HFFc6 (cell line): ENCODE results near the gene FAM174C. TPM values are rescaled to one million over a fixed set of nuclear protein-coding genes. Genes with fewer than 3 reads are reported as not detected.

Source experiments
- DNase-seq: peaks from one replicate; pipeline ENCODE4 v3.0.0-alpha.2; 2018
- H3K27ac Mint-ChIP-seq: 2 replicates; pipeline ENCODE4 v1.8.0; 2020; ENCODE audit warnings: mild to moderate bottlenecking, mixed read lengths
- H3K27me3 Mint-ChIP-seq: 2 replicates; pipeline ENCODE4 v1.8.0; 2021; ENCODE audit warnings: mild to moderate bottlenecking, moderate library complexity, mixed read lengths; ENCODE audit not compliant: insufficient read depth
- H3K36me3 Mint-ChIP-seq: 2 replicates; pipeline ENCODE4 v1.8.0; 2021; ENCODE audit warnings: low read depth, mixed read lengths
- H3K4me1 Mint-ChIP-seq: 2 replicates; pipeline ENCODE4 v1.8.0; 2020; ENCODE audit warnings: low read depth, mixed read lengths
- H3K4me3 Mint-ChIP-seq: 2 replicates; pipeline ENCODE4 v1.8.0; 2020; ENCODE audit warnings: mild to moderate bottlenecking, moderate library complexity, mixed read lengths
- H3K9me3 Mint-ChIP-seq: 2 replicates; pipeline ENCODE4 v1.8.0; 2020; ENCODE audit warnings: mild to moderate bottlenecking, mixed read lengths
- total RNA-seq, 6 experiments: library from RNA; stranded (reverse); fragmentation: NEBNext Ultra II Directional; extraction: Animal tissue kit (Norgen Biotek cat#: 25700); gene quantifications; 2 replicates in 1 of 6; 3 replicates in 5 of 6; pipeline ENCODE4 v1.2.3, GENCODE V29; 2021
- TF ChIP-seq, protein P1 (sequence below): fragments of 200-600 bp; sonication (generic); IDR thresholded peaks from 2 replicates; pipeline ENCODE4 v1.5.0; 2021; ENCODE audit warnings: antibody characterized with exemption, mild to moderate bottlenecking

The FAM174C gene
- total RNA-seq, 6 experiments from 2014 or later: 54.2 to 77.6 (median 63.8) TPM

DNA sequence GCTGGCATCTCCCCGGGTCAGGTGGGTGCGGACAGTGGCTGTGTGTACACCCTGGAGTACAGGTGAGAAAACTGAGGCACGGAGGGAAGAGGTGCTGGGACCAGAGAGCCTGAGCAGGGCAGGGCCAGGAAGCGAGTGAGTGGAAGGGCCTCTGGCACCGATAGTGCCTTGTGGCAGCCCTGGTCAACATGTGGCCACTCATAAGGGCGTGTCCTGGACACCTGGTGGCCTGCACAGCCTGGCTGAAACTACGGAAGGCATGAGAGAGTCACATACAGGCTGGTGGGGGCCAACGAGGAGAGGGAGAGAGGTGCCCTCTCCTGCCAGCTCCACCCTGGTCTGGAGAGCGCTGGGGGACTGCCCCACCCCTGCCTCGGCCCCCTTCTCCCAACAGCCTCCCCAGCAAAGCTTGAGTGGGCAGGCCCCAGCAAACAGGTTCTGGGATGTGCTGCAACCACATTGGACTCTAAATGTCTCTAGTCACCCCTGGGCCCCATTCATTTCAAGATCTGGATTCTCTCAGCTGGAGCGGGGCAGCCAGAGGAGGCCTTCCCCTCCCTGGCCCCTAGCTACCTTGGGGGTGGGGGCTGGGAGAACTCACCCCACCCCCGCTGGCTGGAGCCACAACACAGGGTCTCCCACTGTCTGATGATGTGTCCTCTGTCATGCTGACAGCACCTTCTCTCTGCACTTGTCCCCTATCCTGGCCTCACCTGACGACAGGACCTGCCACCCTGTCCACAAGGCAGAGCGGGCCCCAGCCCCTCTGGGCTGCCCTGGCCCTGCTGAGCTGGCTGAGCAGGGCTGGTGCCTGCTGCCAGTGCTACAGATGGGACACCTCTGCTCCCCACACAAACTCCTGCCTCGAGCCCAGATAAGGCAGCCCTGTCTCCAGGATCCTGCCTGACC lies 43.3 kb upstream of the FAM174C start:
- Mint-ChIP-seq H3K36me3 (no peaks in the 10 kb centered on the region), H3K27me3 (peaks cover 3% of the 10 kb centered on the region), H3K27ac (peak overlapping the region; percentile 58), H3K9me3 (no peaks in the 10 kb centered on the region), H3K4me1 (peaks cover 6% of the 10 kb centered on the region; the same call in 1 of the 2 replicates), H3K4me3 (no peak overlapping the region; the same call in 1 of the 2 replicates)
- no peak for DNase-seq
- TF ChIP-seq, protein P1, sequence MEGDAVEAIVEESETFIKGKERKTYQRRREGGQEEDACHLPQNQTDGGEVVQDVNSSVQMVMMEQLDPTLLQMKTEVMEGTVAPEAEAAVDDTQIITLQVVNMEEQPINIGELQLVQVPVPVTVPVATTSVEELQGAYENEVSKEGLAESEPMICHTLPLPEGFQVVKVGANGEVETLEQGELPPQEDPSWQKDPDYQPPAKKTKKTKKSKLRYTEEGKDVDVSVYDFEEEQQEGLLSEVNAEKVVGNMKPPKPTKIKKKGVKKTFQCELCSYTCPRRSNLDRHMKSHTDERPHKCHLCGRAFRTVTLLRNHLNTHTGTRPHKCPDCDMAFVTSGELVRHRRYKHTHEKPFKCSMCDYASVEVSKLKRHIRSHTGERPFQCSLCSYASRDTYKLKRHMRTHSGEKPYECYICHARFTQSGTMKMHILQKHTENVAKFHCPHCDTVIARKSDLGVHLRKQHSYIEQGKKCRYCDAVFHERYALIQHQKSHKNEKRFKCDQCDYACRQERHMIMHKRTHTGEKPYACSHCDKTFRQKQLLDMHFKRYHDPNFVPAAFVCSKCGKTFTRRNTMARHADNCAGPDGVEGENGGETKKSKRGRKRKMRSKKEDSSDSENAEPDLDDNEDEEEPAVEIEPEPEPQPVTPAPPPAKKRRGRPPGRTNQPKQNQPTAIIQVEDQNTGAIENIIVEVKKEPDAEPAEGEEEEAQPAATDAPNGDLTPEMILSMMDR: no peak

- Mint-ChIP-seq H3K4me3 (no peak overlapping the region; the same call in 1 of the 2 replicates), H3K27ac (peak overlapping the region; percentile 58), H3K4me1 (peaks cover 6% of the 10 kb centered on the region; the same call in 1 of the 2 replicates), H3K9me3 (no peaks in the 10 kb centered on the region), H3K36me3 (no peaks in the 10 kb centered on the region), H3K27me3 (peaks cover 3% of the 10 kb centered on the region)
- DNase-seq: no peak
- TF ChIP-seq, protein P1: no peak
Measured at GRCh38 chr19:1232652-1233072, 42.7 kb upstream of the FAM174C start.

DNA sequence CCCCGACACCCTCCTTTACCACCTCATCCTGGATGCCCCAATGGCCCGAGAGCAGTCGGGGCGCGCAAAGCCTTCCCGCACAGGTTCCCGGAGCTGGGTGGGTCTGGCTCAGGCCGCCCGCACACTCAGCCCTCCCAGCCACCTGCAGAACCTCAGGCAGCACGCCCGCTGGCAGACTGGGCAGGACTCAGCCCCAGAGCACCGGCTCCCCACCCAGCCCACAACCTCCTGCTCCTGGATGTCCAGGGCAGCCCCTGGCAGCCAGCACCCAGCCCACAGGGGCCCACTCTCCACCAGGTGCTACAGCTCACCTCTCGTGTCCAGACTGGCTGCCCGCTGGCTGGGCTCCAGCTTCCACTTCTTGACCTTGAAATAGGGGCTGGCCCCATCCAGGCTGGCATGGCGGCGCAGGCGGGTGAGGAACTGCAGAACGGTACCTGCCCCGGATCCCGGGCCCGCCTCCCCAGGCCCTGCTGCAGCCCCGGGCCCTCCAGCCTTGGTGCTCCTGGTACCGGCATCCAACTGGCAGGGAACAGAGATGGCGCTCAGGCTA lies 42.1 kb upstream of the FAM174C start:
- no peak overlapping the region for H3K4me3 Mint-ChIP-seq
- no peaks in the 10 kb centered on the region for H3K9me3 Mint-ChIP-seq
- no peak overlapping the region for H3K27ac Mint-ChIP-seq
- H3K27me3 Mint-ChIP-seq: peaks cover 1% of the 10 kb centered on the region
- peaks cover 6% of the 10 kb centered on the region; the same call in 1 of the 2 replicates for H3K4me1 Mint-ChIP-seq
- no peak for DNase-seq
- no peaks in the 10 kb centered on the region for H3K36me3 Mint-ChIP-seq
- TF ChIP-seq, protein P1: no peak

DNA sequence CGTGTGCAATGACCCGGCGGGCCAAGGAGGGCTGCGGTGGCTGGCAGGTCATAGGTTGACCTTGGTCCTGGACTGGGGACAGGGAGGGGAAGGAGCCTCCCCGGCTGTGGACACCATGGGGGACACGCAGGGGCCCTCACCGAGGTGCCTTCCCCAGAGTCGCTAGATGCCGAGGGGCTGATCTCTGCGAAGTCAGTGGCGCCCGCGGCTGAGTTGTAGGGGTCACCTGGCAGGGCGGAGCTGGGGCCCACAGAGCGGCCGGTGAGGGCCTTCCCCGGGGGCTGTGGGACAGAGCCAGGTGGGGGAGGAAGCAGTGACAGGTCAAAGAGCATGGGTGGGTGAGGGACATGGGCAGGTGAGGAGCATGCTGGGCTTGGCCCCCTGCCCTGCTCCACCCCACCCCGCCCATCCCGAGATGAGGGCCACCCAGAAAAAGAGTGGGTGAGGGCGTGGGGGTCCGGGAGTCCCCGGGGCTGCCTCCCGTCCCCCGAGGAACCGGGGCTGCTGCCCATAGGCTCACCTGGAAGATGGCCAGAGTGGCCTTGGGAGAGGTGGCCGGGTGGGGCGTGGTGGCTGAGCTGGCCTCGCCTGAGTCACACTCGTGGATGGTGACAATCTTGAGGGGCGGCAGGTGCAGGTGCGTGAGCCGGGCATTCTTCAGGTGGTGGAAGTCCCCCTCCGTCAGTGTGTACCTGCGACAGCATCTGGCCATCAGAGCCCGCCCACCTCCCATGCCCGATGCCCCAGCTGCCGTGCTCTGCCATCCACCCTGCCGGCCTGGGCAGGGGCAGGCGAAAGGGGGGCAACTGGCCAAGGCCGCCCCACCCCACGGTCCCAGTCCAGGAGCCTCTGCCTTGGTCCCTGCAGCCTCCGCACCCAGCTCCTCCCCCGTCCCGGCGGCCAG lies 41.0 kb upstream of the FAM174C start:
- Mint-ChIP-seq H3K36me3 (no peaks in the 10 kb centered on the region), H3K4me3 (no peak overlapping the region), H3K4me1 (peaks cover 6% of the 10 kb centered on the region; the same call in 1 of the 2 replicates), H3K27ac (no peak overlapping the region), H3K9me3 (no peaks in the 10 kb centered on the region), H3K27me3 (no peaks in the 10 kb centered on the region; the same call in 1 of the 2 replicates)
- TF ChIP-seq, protein P1: no peak
- DNase-seq: no peak

DNA sequence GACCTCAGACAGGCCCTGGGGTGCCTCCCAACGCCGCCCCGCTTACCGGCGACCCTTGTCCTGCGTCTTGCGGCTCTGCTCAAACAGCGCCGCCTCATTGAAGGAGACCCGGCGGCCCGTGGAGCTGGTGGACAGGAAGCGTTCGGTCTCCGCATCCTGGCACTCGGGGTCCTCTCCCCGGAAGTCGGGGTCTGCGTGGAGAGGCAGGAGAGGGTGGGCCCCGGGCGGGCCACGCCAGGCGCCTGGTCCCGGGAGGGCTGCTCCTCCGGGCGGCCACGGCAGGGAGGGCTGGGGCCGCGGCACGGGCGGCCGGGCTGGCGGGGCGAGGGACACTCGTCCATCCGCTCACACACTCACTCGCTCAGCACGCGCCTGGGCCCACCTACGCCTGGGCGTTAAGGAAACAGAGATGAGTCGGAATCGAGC lies 40.4 kb upstream of the FAM174C start:
- Mint-ChIP-seq H3K27me3 (no peaks in the 10 kb centered on the region; the same call in 1 of the 2 replicates), H3K27ac (no peak overlapping the region), H3K9me3 (no peaks in the 10 kb centered on the region), H3K36me3 (no peaks in the 10 kb centered on the region), H3K4me1 (peaks cover 6% of the 10 kb centered on the region; the same call in 1 of the 2 replicates), H3K4me3 (no peak overlapping the region)
- TF ChIP-seq, protein P1: no peak
- no peak for DNase-seq
